Measurements from ENCODE around the gene PTPN3.

The PTPN3 gene

DNA sequence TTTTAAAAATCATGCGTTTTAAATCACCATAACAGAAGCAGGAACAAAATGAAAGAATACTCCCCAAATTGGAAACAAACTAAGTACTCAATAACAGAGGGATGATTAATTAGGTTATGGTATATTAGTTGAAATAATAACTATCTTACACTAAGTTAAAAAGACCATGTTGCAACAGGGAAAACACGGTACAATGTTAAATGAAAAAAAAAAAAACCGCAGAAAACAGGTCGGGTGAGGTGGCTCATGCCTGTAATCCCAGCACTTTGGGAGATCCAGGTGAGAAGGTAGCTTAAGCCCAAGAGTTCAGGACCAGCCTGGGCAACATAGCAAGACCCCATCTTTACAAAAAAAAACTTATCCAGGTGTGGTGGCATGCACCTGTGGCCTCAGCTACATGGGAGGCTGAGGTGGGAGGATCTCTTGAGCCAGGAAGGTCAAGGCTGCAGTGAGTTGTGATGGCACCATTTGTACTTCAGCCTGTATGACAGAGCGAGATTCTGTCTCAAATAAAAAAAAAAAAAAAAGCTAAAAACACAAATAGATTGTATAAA lies 2.4 kb upstream of the PTPN3 start:
- TF ChIP-seq POLR2AphosphoS5 (IDR thresholded peaks at IDR 0.05; ENCODE audit: low read depth, low read length) (no peak), POLR2A (IDR thresholded peaks at IDR 0.05; ENCODE audit: low read depth, low read length) (no peak), TAF1 (IDR thresholded peaks at IDR 0.05; ENCODE audit: borderline replicate concordance, low read depth, low read length) (no peak)
- no peak for FAIRE-seq

DNA sequence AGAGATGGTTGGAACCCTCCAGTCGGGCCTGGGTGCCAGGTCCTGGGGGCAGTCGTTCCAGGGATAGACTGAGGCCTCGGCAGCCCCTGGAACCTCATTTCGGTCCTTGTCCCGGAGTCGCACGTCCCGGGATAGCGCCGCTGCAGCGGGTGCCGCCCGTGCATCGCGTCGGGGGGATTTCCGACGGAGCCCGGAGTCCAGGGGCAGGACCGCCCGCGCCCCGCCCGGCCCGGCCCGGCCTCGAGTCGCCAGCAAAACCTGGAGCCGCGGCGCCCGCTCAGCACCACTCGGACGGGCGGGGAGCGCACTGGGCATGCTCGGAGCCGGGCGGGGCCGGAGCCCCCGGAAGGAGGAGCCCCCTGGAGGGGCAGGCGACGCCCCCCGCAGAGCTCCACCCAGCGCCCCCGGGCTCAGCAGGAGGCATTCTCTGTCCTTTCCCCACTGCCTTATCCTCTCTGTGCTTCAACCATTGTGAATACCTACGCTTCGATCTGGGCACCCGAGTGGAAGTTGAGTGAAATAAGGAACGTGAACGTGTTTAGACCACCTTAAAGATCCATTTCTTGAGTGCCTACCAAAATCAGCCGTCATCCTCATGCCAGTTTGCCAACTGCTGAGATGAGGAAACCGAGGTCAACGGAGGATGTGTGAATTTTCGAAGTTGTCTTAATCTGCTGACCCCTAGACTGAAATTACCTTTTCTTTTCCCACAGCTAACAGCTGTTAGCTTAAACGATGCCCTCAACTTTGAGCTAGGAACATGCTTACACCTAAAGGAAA lies 1.7 kb upstream of the PTPN3 start:
- no peak for DNase-seq (ENCODE audit: insufficient read length)
- no peak for FAIRE-seq

More for the DNA sequence above, 2.4 kb upstream of the PTPN3 start:
- no peak for DNase-seq (ENCODE audit: insufficient read length)

DNA sequence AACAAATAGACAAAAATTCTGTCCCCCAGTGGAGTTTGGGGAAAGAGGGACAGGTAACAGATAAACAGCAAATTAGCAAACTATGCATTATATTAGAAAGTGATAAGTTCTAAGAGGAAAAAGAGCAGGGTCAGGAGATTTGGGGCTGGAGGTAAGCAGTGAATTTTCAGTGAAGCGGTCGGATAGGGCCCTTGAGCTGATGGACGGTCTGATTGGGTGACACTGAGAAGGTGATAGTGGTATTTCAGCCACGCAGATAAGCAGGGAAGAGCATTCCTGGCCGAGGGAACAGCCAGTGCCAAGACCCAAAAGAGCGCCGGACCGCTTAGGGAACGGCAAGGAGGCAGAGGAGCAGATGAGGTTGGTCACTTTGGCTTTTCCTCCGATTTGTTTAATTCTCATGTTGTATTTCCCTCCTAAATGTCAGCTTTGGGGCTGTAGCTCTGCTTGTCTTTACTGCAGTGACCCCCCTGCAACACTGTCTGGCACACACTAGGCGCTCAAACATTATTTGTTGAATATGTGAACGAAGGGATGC lies 1.1 kb upstream of the PTPN3 start:
- DNase-seq (ENCODE audit: insufficient read length): no peak
- TF ChIP-seq POLR2AphosphoS5 (IDR thresholded peaks at IDR 0.05; ENCODE audit: low read depth, low read length) (no peak), POLR2A (IDR thresholded peaks at IDR 0.05; ENCODE audit: low read depth, low read length) (no peak), TAF1 (IDR thresholded peaks at IDR 0.05; ENCODE audit: borderline replicate concordance, low read depth, low read length) (no peak)

More for the DNA sequence above, 1.7 kb upstream of the PTPN3 start:
- TF ChIP-seq POLR2AphosphoS5 (IDR thresholded peaks at IDR 0.05; ENCODE audit: low read depth, low read length): no peak
- no peak for TF ChIP-seq POLR2A (IDR thresholded peaks at IDR 0.05; ENCODE audit: low read depth, low read length)
- no peak for TF ChIP-seq TAF1 (IDR thresholded peaks at IDR 0.05; ENCODE audit: borderline replicate concordance, low read depth, low read length)

DNA sequence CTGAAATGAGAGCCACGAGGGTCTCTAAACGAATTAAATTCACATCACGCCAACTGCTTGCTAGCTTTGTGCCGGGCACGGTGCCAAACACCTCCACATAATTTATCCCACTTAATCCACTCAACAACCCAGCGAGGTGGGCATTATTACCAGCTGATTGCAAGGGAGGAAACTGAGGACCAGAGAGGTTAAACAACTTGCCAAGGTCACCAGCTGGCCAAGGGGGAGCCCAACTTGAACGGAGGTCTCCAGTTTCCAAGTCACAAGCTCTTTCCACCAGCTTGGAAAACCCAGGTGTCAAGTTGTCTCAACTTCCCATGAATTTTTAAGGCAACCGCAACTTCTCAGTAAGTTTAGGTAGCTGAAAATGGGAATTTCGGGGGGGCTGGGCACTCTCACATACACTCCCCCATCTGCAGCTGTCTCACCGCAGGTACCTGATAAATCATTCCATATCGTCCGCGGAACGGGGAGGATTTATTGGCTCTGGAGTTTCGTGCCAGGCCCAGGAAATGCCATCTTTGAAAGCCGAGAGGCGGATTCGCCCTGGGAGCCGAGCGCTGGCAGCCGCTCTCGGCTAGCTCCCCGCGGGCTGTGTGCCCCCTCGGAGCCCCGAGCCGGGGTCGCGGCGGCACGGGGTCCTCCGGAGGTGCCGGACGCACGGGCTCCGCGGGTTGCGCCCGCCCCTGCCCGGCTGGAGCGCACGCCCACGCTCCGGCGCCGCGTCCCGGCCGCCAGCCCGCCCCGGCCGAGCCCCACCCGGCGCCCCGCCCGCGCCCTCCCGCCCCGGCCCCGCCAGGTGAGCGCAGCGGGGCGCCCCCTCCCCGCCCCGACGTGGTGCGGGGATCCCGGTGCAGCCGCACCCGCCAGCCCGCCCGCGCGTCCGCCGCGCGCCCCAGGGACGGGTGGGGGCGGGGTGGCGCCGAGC lies 617 bp downstream of the PTPN3 start:
- FAIRE-seq: no peak

More for the DNA sequence above, 1.1 kb upstream of the PTPN3 start:
- no peak for FAIRE-seq

DNA sequence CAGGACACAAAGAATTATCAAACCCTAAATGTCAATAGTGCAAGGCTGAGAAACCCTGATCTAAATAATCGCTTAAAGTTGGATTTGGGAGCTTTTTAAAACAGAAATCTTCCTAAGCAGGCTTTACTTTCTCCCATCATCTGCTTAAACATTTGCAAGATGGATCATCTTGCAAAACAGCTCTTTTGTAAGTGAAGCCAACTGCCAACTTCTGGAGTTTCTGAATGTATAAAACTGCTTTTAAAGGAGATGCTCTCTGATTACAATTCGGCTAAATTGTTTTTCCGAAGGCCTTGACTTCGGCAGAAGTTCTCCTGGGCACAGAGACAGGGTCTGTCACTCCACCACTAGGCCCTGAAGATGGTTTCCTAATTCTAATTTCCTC lies 1.3 kb downstream of the PTPN3 start:
- DNase-seq (ENCODE audit: insufficient read length) (no peak), FAIRE-seq (no peak)
- TF ChIP-seq TAF1 (IDR thresholded peaks at IDR 0.05; ENCODE audit: borderline replicate concordance, low read depth, low read length): no peak
- TF ChIP-seq POLR2AphosphoS5 (IDR thresholded peaks at IDR 0.05; ENCODE audit: low read depth, low read length): no peak
- TF ChIP-seq POLR2A (IDR thresholded peaks at IDR 0.05; ENCODE audit: low read depth, low read length): no peak

More for the DNA sequence above, 617 bp downstream of the PTPN3 start:
- TF ChIP-seq POLR2A (IDR thresholded peaks at IDR 0.05; ENCODE audit: low read depth, low read length) (no peak), TAF1 (IDR thresholded peaks at IDR 0.05; ENCODE audit: borderline replicate concordance, low read depth, low read length) (no peak)
- no peak for DNase-seq (ENCODE audit: insufficient read length)

DNA sequence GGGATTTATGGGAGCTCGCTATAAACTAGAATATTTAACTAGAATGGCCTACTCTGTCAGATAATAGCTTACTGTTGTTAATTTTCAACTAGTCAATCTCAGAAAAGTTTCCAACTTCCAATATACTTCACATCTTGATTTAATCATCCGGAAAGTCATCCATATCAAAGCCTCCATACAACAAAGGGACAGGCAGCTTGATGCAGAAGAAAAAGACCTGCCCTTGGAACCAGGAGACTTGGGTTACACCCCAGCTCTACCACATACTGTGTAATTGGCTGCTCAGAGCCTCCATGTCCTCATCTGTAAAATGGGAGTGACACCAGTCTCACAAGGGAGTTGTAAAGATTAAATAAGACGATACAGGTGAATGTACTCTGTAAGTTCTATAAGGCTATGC lies 1.9 kb downstream of the PTPN3 start:
- DNase-seq (ENCODE audit: insufficient read length): no peak
- FAIRE-seq: no peak
- TF ChIP-seq POLR2AphosphoS5 (IDR thresholded peaks at IDR 0.05; ENCODE audit: low read depth, low read length) (no peak), POLR2A (IDR thresholded peaks at IDR 0.05; ENCODE audit: low read depth, low read length) (no peak), TAF1 (IDR thresholded peaks at IDR 0.05; ENCODE audit: borderline replicate concordance, low read depth, low read length) (no peak)

GRCh38 chr9:109493648-109494047 lies 4.5 kb downstream of the PTPN3 start:
- DNase-seq (ENCODE audit: insufficient read length): no peak
- TF ChIP-seq POLR2A (IDR thresholded peaks at IDR 0.05; ENCODE audit: low read depth, low read length) (no peak), TAF1 (IDR thresholded peaks at IDR 0.05; ENCODE audit: borderline replicate concordance, low read depth, low read length) (no peak), POLR2AphosphoS5 (IDR thresholded peaks at IDR 0.05; ENCODE audit: low read depth, low read length) (no peak)
- FAIRE-seq: no peak

DNA sequence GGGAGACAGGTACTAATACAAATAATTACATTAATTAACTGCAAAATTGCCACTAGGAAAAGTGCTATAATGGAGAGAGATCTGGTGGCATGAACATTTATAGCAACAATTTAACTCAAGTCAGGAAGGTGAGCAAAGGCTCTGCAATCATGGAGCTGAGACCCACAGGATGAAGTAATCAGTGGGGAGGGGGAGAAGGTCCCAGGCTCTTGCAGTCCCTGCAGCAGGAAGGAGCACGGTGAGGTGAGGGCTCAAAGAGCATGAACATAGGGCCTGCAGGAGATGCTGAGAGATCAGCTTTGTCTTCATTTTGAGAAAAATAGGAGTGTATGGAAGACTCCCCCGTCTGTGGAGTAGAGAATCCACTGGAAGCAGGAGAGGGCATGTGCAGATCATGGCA lies 6.5 kb downstream of the PTPN3 start:
- TF ChIP-seq POLR2AphosphoS5 (IDR thresholded peaks at IDR 0.05; ENCODE audit: low read depth, low read length): no peak
- no peak for TF ChIP-seq TAF1 (IDR thresholded peaks at IDR 0.05; ENCODE audit: borderline replicate concordance, low read depth, low read length)
- TF ChIP-seq POLR2A (IDR thresholded peaks at IDR 0.05; ENCODE audit: low read depth, low read length): no peak
- DNase-seq (ENCODE audit: insufficient read length) (no peak), FAIRE-seq (no peak)

DNA sequence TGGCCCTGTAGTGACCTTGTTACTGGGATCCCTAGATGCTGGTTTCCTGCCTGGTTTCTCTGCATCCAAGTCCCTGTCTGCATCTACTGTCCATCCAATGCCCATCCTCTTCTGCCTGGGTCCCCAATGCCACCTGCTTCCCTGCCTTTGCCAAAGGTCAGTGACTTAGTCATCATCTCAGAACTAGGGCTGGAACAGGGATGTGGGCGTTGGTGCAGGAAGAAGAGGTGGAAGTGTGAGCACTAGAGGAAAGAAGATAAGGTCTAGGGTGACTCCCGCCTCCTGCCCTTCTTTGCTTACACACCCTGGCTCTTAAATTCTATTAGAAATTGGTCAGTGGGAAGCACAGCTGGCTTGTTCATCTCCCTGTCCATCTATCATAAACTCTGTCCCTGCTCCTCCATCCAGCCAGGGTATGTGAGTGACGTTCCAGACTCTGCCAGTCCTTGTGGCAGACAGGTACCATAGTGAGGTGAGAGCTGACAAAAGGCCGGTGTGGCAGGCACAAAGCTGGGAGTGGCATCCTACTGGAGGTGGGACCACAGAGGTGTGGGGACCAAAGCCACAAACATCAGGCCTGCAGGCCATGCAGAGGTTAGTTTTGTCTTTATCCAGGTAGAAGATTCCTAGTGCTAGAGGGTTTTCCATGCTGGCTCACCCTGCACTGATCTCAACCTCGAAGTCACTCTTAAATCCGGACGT lies 9.2 kb downstream of the PTPN3 start:
- TF ChIP-seq POLR2AphosphoS5 (IDR thresholded peaks at IDR 0.05; ENCODE audit: low read depth, low read length) (no peak), POLR2A (IDR thresholded peaks at IDR 0.05; ENCODE audit: low read depth, low read length) (no peak), TAF1 (IDR thresholded peaks at IDR 0.05; ENCODE audit: borderline replicate concordance, low read depth, low read length) (no peak)
- no peak for FAIRE-seq

GRCh38 chr9:109488351-109488750 lies 9.8 kb downstream of the PTPN3 start:
- no peak for DNase-seq (ENCODE audit: insufficient read length)
- TF ChIP-seq POLR2AphosphoS5 (IDR thresholded peaks at IDR 0.05; ENCODE audit: low read depth, low read length): no peak
- TF ChIP-seq TAF1 (IDR thresholded peaks at IDR 0.05; ENCODE audit: borderline replicate concordance, low read depth, low read length): no peak
- no peak for TF ChIP-seq POLR2A (IDR thresholded peaks at IDR 0.05; ENCODE audit: low read depth, low read length)
- no peak for FAIRE-seq

More for the DNA sequence above, 9.2 kb downstream of the PTPN3 start:
- DNase-seq (ENCODE audit: insufficient read length): no peak

Measured in GM12892 (cell line).